ENCODE measurements around the gene SETD6. TPM values are rescaled to one million over a fixed set of nuclear protein-coding genes. Genes with fewer than 3 reads are reported as not detected.

SETD6 gene
- total and polyA plus RNA-seq, 2 of the 8 experiments (the other 6 are each of a cell fraction or from before 2014, with no cell fraction given): 25.3 to 40.5 TPM

DNA sequence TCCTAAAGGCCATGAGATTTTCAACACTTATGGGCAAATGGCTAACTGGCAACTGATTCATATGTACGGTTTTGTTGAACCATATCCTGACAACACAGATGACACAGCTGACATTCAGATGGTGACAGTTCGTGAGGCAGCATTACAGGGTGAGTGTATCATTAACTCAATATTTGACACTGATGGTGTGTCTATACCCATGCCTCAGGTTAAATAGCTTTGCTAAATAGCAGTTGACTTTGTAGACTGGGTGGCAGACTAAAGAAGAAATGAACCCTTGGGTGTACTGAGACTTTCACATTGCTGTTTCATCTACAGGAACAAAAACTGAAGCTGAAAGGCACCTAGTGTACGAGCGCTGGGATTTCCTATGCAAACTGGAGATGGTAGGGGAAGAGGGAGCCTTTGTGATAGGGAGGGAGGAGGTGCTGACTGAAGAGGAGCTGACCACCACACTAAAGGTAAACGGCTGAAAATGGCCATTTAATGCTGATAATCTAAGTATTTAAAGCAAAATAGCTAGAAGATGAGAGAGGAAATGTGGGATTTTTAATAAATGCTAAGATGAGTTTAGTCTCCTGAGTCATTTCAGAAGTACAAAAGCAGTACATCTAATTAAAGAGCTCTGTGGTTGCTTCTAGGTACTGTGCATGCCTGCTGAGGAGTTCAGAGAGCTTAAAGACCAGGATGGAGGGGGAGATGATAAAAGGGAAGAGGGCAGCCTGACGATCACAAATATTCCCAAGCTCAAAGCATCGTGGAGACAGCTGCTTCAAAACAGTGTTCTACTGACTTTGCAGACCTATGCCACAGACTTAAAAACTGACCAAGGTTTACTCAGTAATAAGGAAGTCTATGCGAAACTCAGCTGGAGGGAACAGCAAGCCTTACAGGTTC, 3.0 kb downstream of the SETD6 start:
- TF ChIP-seq POLR2AphosphoS5 (IDR thresholded peaks at IDR 0.05; ENCODE audit: low read depth, low read length) (peak; percentile 58), EP300 (IDR thresholded peaks at IDR 0.05; ENCODE audit: borderline replicate concordance in 1 of 2, low read depth in 2 of 2, low read length in 2 of 2) (no peak)

More for the DNA sequence above, 3.0 kb downstream of the SETD6 start:
- Histone ChIP-seq H2BK5ac (ENCODE audit: low read depth, low read length) (no peak overlapping the region), H4K91ac (replicated peaks; ENCODE audit: insufficient read length, low read length) (no peak overlapping the region), H3K27me3 (replicated peaks in 1 of 4; ENCODE audit: control insufficient read depth in 3 of 4, extremely low read depth in 1 of 4, insufficient read depth in 3 of 4, low read length in 3 of 4) (no peaks in the 10 kb centered on the region), H4K5ac (ENCODE audit: insufficient read length, low read depth, low read length) (no peak overlapping the region), H3K79me1 (ENCODE audit: low read depth, low read length) (no peaks in the 10 kb centered on the region; the same call in 1 of the 2 replicates), H3K4me3 (ENCODE audit: extremely low read depth in 1 of 4, insufficient read depth in 2 of 4, low read depth in 3 of 4, low read length in 4 of 4) (no peak overlapping the region), H3K27ac (ENCODE audit: low read depth, low read length) (no peak overlapping the region), H3K36me3 (ENCODE audit: control insufficient read depth in 2 of 4, insufficient read depth in 4 of 4, low read length in 3 of 4) (peaks cover 30 to 72% (median 58%) of the 10 kb centered on the region in 4 experiments), H3K79me2 (ENCODE audit: control insufficient read depth in 1 of 2, insufficient read depth in 2 of 2, low read length in 2 of 2) (peaks cover 0 to 24% of the 10 kb centered on the region in 2 experiments; a peak in 2 of 4 replicates), H2BK15ac (ENCODE audit: low read length) (no peak overlapping the region), H3K14ac (ENCODE audit: insufficient read length) (no peak overlapping the region), H3K9me3 (ENCODE audit: insufficient read depth in 2 of 2, low read depth in 1 of 2, low read length in 1 of 2) (no peaks in the 10 kb centered on the region), H3K4ac (replicated peaks; ENCODE audit: insufficient read length, low read depth, low read length) (no peak overlapping the region), H4K8ac (ENCODE audit: extremely low read depth, insufficient read depth, low read length) (no peak overlapping the region), H3K23me2 (ENCODE audit: low read depth, low read length) (no peaks in the 10 kb centered on the region; the same call in 1 of the 2 replicates), H3K23ac (ENCODE audit: insufficient read length) (no peak overlapping the region), H4K20me1 (replicated peaks in 1 of 2; ENCODE audit: control insufficient read depth in 1 of 2, insufficient read depth in 2 of 2, low read length in 2 of 2) (peaks cover 9 to 21% of the 10 kb centered on the region in 2 experiments), H2AFZ (ENCODE audit: low read length) (no peak overlapping the region), H3K4me2 (ENCODE audit: insufficient read depth in 1 of 2, low read depth in 2 of 2, low read length in 2 of 2) (no peak overlapping the region), H2BK120ac (replicated peaks; ENCODE audit: low read depth, low read length) (no peak overlapping the region), H3K9ac (replicated peaks in 1 of 4; ENCODE audit: extremely low read depth in 1 of 4, low read depth in 3 of 4, low read length in 3 of 4) (no peak overlapping the region), H3K4me1 (replicated peaks in 1 of 4; ENCODE audit: control insufficient read depth in 3 of 4, insufficient read depth in 4 of 4, low read length in 3 of 4) (peaks cover 4 to 11% (median 5%) of the 10 kb centered on the region in 4 experiments), H2AK5ac (ENCODE audit: low read depth, low read length) (no peak overlapping the region), H3K56ac (replicated peaks; ENCODE audit: insufficient read length, low read depth, low read length) (no peak overlapping the region), H2BK12ac (ENCODE audit: low read depth, low read length) (no peak overlapping the region), H3K18ac (ENCODE audit: extremely low read depth, low read length) (no peak overlapping the region), H2BK20ac (ENCODE audit: low read length) (no peak overlapping the region)
- CTCF ChIA-PET (ENCODE audit: partially characterized antibody): interaction anchor here (0.6 to 2.0 kb wide), 9 partner anchors 11 to 182 kb away, joined by 3 to 8 read pairs (median 3); no protein-coding TSS in a partner anchor
- FAIRE-seq (no peak), DNase-seq (ENCODE audit: low read depth in 1 of 2, low spot score in 2 of 2) (no peak)
- 88% methylated on average over 8 of the region's 8 CpGs; no CpG with 5 or more reads in 1 of the 2 experiments for WGBS, 2 experiments (ENCODE audit: extremely low coverage in 1 of 2, insufficient coverage in 1 of 2, insufficient read length in 1 of 2, insufficient replicate concordance in 2 of 2, low coverage in 1 of 2, low lambda C conversion rate in 2 of 2, missing lambda C conversion rate in 1 of 2)
- POLR2A ChIA-PET (ENCODE audit: partially characterized antibody): interaction anchor here (0.7 to 2.1 kb wide), 12 partner anchors 9 to 248 kb away, joined by 3 to 8 read pairs (median 3); no protein-coding TSS in a partner anchor
